HEK293 (cell line): Measurements from ENCODE around the gene HSF2BP.

ENCODE experiments used
- HOXC10 ChIP-seq: sonication (generic); formaldehyde crosslinking; IDR thresholded peaks from 2 replicates; pipeline ENCODE4 v1.8.1; 2023; ENCODE audit warnings: mild to moderate bottlenecking, missing genetic modification reagents
- KLF1 ChIP-seq: fragments of 450-650 bp; formaldehyde crosslinking; IDR thresholded peaks from 2 replicates; pipeline ENCODE4 v1.5.1; 2016; ENCODE audit warnings: missing biosample characterization, missing genetic modification characterization
- SALL2 ChIP-seq: fragments of 450-650 bp; formaldehyde crosslinking; IDR thresholded peaks from 2 replicates; pipeline ENCODE4 v1.5.0; 2017; ENCODE audit warnings: missing biosample characterization, mild to moderate bottlenecking, missing genetic modification characterization, borderline replicate concordance
- ZFP3 ChIP-seq: fragments of 450-650 bp; formaldehyde crosslinking; IDR thresholded peaks from 2 replicates; pipeline ENCODE4 v1.5.1; 2016; ENCODE audit warnings: low read depth, missing biosample characterization, missing genetic modification characterization
- ZNF112 ChIP-seq: fragments of 450-650 bp; formaldehyde crosslinking; IDR thresholded peaks from 2 replicates; pipeline ENCODE4 v1.5.0; 2017; ENCODE audit warnings: missing biosample characterization, missing genetic modification characterization
- ZNF169 ChIP-seq: fragments of 450-650 bp; formaldehyde crosslinking; IDR thresholded peaks from 2 replicates; pipeline ENCODE4 v1.5.1; 2016; ENCODE audit warnings: missing biosample characterization, missing genetic modification characterization
- ZNF174 ChIP-seq: fragments of 450-650 bp; formaldehyde crosslinking; IDR thresholded peaks from 2 replicates; pipeline ENCODE4 v1.5.0; 2017; ENCODE audit warnings: missing biosample characterization, mild to moderate bottlenecking, missing genetic modification characterization
- ZNF211 ChIP-seq: fragments of 450-650 bp; formaldehyde crosslinking; IDR thresholded peaks from 2 replicates; pipeline ENCODE4 v1.5.1; 2016; ENCODE audit warnings: low read depth, missing biosample characterization, missing genetic modification characterization
- ZNF239 ChIP-seq: fragments of 450-650 bp; formaldehyde crosslinking; IDR thresholded peaks from 2 replicates; pipeline ENCODE4 v1.5.1; 2016; ENCODE audit warnings: missing biosample characterization, missing genetic modification characterization
- ZNF24 ChIP-seq: fragments of 450-650 bp; formaldehyde crosslinking; IDR thresholded peaks from 2 replicates; pipeline ENCODE4 v1.5.1; 2016; ENCODE audit warnings: missing biosample characterization, missing genetic modification characterization
- ZNF274 ChIP-seq, 2 experiments: fragments of 200-500 bp in 1 of 2; fragments of 450-650 bp in 1 of 2; sonication (Bioruptor generic) in 1 of 2; formaldehyde crosslinking in 1 of 2; IDR thresholded peaks; 2 replicates each; pipeline versions ENCODE4 v1.5.1 to v1.6.1; 2014 to 2016; ENCODE audit warnings: borderline replicate concordance in 1 of 2, inconsistent platforms in 1 of 2, low read length in 1 of 2, missing biosample characterization in 1 of 2, missing genetic modification characterization in 1 of 2
- ZNF280C ChIP-seq: fragments of 450-650 bp; formaldehyde crosslinking; IDR thresholded peaks from 2 replicates; pipeline ENCODE4 v1.5.1; 2016; ENCODE audit warnings: missing biosample characterization, missing genetic modification characterization
- ZNF292 ChIP-seq: fragments of 450-650 bp; formaldehyde crosslinking; IDR thresholded peaks from 2 replicates; pipeline ENCODE4 v1.5.1; 2016; ENCODE audit warnings: low read depth, missing biosample characterization, missing genetic modification characterization, borderline replicate concordance
- ZNF354C ChIP-seq: fragments of 450-650 bp; formaldehyde crosslinking; IDR thresholded peaks from 2 replicates; pipeline ENCODE4 v1.5.1; 2016; ENCODE audit warnings: missing biosample characterization, missing genetic modification characterization, low read depth, borderline replicate concordance
- ZNF366 ChIP-seq: fragments of 450-650 bp; formaldehyde crosslinking; conservative IDR thresholded peaks from 2 replicates; pipeline ENCODE4 v1.5.1; 2016; ENCODE audit warnings: missing biosample characterization, missing genetic modification characterization
- ZNF521 ChIP-seq: fragments of 450-650 bp; formaldehyde crosslinking; IDR thresholded peaks from 2 replicates; pipeline ENCODE4 v1.5.1; 2017; ENCODE audit warnings: missing biosample characterization, mild to moderate bottlenecking, missing genetic modification characterization
- ZNF561 ChIP-seq: fragments of 450-650 bp; IDR thresholded peaks from 2 replicates; pipeline ENCODE4 v1.5.1; 2018; ENCODE audit warnings: missing biosample characterization, missing genetic modification characterization, borderline replicate concordance
- ZNF626 ChIP-seq: fragments of 450-650 bp; sonication (Bioruptor Pico); formaldehyde crosslinking; IDR thresholded peaks from 2 replicates; pipeline ENCODE4 v1.5.1; 2018; ENCODE audit warnings: missing biosample characterization, missing genetic modification characterization, inconsistent platforms
- ZNF645 ChIP-seq: fragments of 450-650 bp; formaldehyde crosslinking; IDR thresholded peaks from 2 replicates; pipeline ENCODE4; 2016; ENCODE audit warnings: missing biosample characterization, missing genetic modification characterization
- ZNF707 ChIP-seq: fragments of 450-650 bp; formaldehyde crosslinking; IDR thresholded peaks from 2 replicates; pipeline ENCODE4 v1.5.1; 2016; ENCODE audit warnings: missing biosample characterization, missing genetic modification characterization
- ZNF791 ChIP-seq: fragments of 450-650 bp; formaldehyde crosslinking; IDR thresholded peaks from 2 replicates; pipeline ENCODE4 v1.5.1; 2016; ENCODE audit warnings: missing biosample characterization, missing genetic modification characterization
- TF ChIP-seq, protein P1 (sequence below): fragments of 450-650 bp; formaldehyde crosslinking; IDR thresholded peaks from 2 replicates; pipeline ENCODE4 v1.5.1; 2017; ENCODE audit warnings: missing biosample characterization, missing genetic modification characterization
- TF ChIP-seq, protein P2 (sequence below): fragments of 450-650 bp; formaldehyde crosslinking; IDR thresholded peaks from 2 replicates; pipeline ENCODE4 v1.5.1; 2016; ENCODE audit warnings: missing biosample characterization, missing genetic modification characterization
- TF ChIP-seq, protein P3 (sequence below): fragments of 450-650 bp; formaldehyde crosslinking; IDR thresholded peaks from 2 replicates; pipeline ENCODE4 v1.5.0; 2017; ENCODE audit warnings: missing biosample characterization, missing genetic modification characterization, borderline replicate concordance
- TF ChIP-seq, protein P4 (sequence below): sonication (generic); formaldehyde crosslinking; IDR thresholded peaks from 2 replicates; pipeline ENCODE4 v1.8.1; 2022; ENCODE audit warnings: mild to moderate bottlenecking, moderate library complexity, missing genetic modification reagents
- TF ChIP-seq, protein P5 (sequence below): fragments of 450-650 bp; formaldehyde crosslinking; IDR thresholded peaks from 2 replicates; pipeline ENCODE4 v1.5.1; 2016; ENCODE audit warnings: missing biosample characterization, missing genetic modification characterization

Gene HSF2BP

GRCh38 chr21:43604505-43605204 lies 54.6 kb downstream of the HSF2BP start (continued):
- TF ChIP-seq ZNF274 (IDR thresholded peaks at IDR 0.05; ENCODE audit: low read length), result no peak
- TF ChIP-seq ZNF274 (tag by site-specific recombination; IDR thresholded peaks at IDR 0.05; ENCODE audit: borderline replicate concordance), result no peak
- no peak for TF ChIP-seq ZNF521 (tag by site-specific recombination)
- no peak; the same call in 1 of the 2 replicates for TF ChIP-seq ZNF292 (tag by site-specific recombination)
- no peak for TF ChIP-seq ZNF24 (tag by site-specific recombination)
- no peak for TF ChIP-seq ZNF626 (tag by site-specific recombination)
- TF ChIP-seq HOXC10 (CRISPR knock-in tag), result no peak
- peak; percentile 37; the same call in 1 of the 2 replicates for TF ChIP-seq ZNF707 (tag by site-specific recombination)
- TF ChIP-seq ZNF174 (tag by site-specific recombination), result no peak
- TF ChIP-seq KLF1 (tag by site-specific recombination), result no peak; the same call in 1 of the 2 replicates
- TF ChIP-seq ZNF112 (tag by site-specific recombination), result no peak
- TF ChIP-seq ZNF211 (tag by site-specific recombination), result peak; percentile 36; the same call in 1 of the 2 replicates
- 0 out of 2 replicates have a peak, but pooled peaks have one; percentile 39 for TF ChIP-seq ZNF169 (tag by site-specific recombination)
- TF ChIP-seq ZNF366 (tag by site-specific recombination), result no peak
- TF ChIP-seq SALL2 (tag by site-specific recombination), result 0 out of 2 replicates have a peak, but pooled peaks have one; percentile 43
- TF ChIP-seq ZNF791, result no peak; the same call in 1 of the 2 replicates
- TF ChIP-seq, protein P1, sequence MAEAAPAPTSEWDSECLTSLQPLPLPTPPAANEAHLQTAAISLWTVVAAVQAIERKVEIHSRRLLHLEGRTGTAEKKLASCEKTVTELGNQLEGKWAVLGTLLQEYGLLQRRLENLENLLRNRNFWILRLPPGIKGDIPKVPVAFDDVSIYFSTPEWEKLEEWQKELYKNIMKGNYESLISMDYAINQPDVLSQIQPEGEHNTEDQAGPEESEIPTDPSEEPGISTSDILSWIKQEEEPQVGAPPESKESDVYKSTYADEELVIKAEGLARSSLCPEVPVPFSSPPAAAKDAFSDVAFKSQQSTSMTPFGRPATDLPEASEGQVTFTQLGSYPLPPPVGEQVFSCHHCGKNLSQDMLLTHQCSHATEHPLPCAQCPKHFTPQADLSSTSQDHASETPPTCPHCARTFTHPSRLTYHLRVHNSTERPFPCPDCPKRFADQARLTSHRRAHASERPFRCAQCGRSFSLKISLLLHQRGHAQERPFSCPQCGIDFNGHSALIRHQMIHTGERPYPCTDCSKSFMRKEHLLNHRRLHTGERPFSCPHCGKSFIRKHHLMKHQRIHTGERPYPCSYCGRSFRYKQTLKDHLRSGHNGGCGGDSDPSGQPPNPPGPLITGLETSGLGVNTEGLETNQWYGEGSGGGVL (tag by site-specific recombination), result no peak; the same call in 1 of the 2 replicates
- no peak for TF ChIP-seq ZNF645 (tag by site-specific recombination)
- TF ChIP-seq, protein P2, sequence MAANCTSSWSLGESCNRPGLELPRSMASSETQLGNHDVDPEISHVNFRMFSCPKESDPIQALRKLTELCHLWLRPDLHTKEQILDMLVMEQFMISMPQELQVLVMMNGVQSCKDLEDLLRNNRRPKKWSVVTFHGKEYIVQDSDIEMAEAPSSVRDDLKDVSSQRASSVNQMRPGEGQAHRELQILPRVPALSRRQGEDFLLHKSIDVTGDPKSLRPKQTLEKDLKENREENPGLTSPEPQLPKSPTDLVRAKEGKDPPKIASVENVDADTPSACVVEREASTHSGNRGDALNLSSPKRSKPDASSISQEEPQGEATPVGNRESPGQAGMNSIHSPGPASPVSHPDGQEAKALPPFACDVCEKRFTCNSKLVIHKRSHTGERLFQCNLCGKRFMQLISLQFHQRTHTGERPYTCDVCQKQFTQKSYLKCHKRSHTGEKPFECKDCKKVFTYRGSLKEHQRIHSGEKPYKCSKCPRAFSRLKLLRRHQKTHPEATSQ, result no peak
- TF ChIP-seq, protein P3, sequence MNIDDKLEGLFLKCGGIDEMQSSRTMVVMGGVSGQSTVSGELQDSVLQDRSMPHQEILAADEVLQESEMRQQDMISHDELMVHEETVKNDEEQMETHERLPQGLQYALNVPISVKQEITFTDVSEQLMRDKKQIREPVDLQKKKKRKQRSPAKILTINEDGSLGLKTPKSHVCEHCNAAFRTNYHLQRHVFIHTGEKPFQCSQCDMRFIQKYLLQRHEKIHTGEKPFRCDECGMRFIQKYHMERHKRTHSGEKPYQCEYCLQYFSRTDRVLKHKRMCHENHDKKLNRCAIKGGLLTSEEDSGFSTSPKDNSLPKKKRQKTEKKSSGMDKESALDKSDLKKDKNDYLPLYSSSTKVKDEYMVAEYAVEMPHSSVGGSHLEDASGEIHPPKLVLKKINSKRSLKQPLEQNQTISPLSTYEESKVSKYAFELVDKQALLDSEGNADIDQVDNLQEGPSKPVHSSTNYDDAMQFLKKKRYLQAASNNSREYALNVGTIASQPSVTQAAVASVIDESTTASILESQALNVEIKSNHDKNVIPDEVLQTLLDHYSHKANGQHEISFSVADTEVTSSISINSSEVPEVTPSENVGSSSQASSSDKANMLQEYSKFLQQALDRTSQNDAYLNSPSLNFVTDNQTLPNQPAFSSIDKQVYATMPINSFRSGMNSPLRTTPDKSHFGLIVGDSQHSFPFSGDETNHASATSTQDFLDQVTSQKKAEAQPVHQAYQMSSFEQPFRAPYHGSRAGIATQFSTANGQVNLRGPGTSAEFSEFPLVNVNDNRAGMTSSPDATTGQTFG (tag by site-specific recombination), result no peak
- peak; percentile 64; the same call in 1 of the 2 replicates for TF ChIP-seq ZNF354C
- TF ChIP-seq ZNF280C (tag by site-specific recombination), result peak; percentile 63; the same call in 1 of the 2 replicates
- TF ChIP-seq, protein P4, sequence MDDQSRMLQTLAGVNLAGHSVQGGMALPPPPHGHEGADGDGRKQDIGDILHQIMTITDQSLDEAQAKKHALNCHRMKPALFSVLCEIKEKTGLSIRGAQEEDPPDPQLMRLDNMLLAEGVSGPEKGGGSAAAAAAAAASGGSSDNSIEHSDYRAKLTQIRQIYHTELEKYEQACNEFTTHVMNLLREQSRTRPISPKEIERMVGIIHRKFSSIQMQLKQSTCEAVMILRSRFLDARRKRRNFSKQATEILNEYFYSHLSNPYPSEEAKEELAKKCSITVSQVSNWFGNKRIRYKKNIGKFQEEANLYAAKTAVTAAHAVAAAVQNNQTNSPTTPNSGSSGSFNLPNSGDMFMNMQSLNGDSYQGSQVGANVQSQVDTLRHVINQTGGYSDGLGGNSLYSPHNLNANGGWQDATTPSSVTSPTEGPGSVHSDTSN, result no peak
- no peak for TF ChIP-seq ZNF561
- TF ChIP-seq ZFP3 (tag by site-specific recombination), result no peak
- TF ChIP-seq, protein P5, sequence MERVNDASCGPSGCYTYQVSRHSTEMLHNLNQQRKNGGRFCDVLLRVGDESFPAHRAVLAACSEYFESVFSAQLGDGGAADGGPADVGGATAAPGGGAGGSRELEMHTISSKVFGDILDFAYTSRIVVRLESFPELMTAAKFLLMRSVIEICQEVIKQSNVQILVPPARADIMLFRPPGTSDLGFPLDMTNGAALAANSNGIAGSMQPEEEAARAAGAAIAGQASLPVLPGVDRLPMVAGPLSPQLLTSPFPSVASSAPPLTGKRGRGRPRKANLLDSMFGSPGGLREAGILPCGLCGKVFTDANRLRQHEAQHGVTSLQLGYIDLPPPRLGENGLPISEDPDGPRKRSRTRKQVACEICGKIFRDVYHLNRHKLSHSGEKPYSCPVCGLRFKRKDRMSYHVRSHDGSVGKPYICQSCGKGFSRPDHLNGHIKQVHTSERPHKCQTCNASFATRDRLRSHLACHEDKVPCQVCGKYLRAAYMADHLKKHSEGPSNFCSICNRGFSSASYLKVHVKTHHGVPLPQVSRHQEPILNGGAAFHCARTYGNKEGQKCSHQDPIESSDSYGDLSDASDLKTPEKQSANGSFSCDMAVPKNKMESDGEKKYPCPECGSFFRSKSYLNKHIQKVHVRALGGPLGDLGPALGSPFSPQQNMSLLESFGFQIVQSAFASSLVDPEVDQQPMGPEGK (tag by site-specific recombination), result no peak
- TF ChIP-seq ZNF239, result peak; percentile 79
